Measurements from ENCODE around the gene KRTAP5-8.
"Not testable (repeated sequence)": the region's sequence is repeated elsewhere in the genome, so short reads cannot be mapped to it uniquely, and the experiment has no call there.

KRTAP5-8 gene

DNA sequence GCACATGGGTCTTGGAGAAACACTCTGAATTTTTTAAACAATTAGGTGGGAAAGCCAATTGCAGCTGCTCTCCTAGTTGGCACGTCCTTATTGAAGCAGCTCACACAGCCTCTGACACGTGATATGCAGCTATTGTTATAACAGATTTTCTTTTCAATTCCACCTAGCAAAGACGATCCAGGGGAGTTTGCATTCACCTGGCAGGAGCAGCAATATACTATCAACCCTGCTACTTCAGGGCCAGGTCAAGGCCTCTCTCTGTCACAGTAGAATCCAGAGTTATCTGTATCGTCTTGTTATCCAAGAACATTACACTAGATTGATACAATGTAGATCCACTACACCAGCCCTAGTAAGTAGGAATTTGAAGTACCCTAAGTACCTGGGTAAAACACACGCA is 36.6 kb downstream of the KRTAP5-8 start:
- DNase-seq (ENCODE audit: low spot score) = no peak

DNA sequence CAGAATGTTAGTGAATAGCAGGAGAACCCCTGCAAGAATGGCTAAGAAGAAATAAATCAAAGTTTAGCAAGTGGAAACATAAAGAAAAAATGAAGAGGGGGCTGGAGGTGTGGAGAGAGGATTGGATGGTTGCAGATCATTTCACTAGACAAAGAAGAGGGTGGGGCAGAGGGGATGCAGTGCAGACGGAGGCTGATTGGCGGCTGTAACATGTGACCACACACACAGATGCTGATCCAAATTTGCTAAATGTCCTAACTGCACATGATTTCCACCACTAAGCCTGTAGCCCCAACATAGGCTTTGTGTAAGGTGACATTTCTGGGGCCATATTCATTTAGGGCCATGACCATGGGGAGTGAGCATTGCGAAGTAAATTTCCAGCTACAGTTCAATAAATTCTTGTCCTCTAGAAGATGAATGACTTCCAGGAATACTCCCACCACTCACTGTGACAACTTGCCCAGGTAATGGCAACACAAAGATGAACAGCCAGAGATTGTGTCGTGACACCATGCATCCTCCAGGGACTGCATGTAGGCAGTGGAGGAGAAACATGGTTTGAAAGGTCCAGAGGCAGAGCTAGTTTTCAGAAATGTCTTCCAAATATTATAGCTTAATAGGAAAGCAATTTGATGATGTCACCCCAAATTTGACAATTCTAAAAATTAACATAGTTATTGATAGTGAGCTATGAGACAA is 38.0 kb downstream of the KRTAP5-8 start:
- no peak for DNase-seq (ENCODE audit: low spot score)

DNA sequence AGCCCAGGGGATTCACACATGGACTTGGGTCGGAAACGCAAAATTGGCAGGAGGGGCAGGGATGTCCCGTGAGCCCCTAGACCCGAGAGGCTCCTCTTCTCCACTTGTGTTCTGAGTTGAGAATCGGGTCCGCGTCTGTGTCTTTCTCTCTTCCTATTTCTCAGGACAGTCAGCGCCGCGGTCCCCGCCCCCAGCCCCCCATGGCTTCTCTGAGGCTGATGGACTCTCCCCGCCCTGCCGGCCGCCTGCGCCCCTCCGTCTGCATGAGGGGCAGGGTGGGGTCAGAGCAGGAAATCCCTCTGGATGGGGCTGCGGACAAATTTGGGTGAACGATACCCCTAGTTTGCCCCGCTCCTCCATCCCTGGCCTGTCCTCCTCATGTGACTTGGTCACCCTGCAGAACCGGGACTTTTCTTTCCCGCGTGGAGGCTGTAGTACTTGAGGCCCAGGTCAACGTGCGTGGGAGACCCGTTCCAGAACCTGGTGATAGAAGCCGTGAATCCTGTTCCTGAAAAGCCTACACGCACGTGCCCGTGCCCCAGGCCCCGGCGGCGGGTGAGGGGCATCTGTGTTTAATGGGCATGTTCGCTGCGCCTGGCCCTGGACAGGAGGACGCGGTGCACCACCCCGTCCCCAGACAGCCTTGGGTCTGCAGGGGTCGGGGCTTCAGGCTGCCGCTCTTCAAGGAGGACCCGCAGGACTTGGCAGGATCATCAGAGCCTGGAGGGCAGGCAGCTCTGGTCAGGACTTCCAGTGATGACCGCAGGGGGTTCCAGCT is 39.1 kb downstream of the KRTAP5-8 start:
- not testable (repeated sequence) for DNase-seq (ENCODE audit: low spot score)

DNA sequence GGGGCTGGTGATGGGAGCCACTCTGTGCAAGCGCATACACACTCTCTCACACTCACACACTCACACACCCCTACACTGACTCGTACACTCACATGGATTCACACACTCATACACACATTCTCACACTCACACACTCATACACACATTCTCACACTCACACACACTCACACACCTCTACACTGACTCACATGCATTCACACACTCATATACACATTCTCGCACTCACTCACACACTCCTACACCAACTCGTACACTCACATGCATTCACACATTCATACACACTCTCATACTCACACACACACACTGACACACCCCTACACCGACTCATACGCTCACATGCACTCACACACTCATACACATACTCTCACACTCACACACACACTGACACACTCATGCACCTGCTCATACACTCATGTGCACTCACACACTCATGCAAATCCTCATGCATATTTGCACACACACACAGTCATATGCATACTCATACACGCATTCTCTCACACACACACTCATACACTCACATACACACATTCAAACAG is 39.7 kb downstream of the KRTAP5-8 start:
- no peak for DNase-seq (ENCODE audit: low spot score)

DNA sequence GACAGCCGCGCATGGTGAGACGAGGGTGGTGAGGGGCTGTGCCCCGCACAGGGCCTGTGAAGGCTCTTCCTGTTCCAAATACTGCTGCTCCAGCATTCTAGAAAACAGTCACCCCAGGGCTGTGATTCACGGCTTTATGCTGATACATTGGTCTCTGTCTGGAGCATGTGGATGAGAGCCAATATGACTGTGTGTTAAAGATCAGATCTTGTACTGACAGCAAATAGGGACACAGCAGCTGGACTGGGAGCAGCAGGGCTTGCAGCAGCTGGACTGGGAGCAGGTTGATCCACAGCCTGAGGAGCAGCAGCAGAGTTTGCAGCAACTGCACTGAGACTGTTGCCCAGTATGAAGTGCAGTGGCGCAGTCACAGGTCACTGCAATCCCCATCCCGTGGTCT is 41.7 kb downstream of the KRTAP5-8 start:
- DNase-seq (ENCODE audit: low spot score) = not testable (repeated sequence)

DNA sequence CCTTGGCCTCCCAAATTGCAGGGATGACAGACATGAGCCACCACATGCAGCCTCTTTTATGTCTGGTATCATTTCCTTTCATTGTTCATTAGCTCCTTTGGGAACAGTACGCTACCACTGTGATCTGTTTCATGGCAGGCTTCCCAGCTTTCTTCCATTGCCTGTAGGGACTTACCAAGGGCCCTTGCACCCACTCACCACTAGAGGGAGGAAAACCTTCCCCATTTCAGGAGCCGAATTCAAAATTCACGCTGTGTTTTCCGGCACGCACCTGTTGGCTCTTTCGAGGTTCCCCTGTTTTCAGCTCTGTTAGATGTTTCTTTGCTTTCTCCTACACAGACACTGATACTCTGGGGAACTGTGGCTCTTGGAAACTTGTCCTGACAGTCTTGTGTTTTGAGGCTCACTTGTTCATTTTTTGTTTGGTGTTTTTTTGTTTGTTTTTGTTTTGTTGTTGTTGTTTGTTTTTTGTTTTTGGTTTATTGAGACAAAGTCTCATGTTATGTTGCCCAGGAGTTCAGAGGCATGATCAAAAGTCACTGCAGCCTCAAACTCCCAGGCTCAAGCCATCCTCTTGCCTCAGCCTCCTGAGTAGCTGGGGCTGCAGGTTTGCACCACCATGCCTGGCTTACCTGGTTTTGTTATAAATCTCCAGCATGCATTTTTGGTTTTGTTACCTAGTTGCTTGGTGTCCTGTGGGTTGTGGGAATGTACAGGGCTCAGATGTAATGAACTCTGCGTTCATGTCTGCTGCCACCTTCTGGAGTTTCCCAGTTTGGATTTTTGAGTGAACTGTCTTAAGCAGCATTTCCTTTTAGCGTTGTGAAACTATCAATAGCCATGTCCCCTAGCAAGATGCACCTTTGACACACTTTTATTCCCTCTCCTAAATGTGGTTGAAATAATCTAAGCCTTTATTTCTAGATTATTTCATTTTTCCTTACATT is 42.5 kb downstream of the KRTAP5-8 start:
- DNase-seq (ENCODE audit: low spot score) = peak; percentile 89

DNA sequence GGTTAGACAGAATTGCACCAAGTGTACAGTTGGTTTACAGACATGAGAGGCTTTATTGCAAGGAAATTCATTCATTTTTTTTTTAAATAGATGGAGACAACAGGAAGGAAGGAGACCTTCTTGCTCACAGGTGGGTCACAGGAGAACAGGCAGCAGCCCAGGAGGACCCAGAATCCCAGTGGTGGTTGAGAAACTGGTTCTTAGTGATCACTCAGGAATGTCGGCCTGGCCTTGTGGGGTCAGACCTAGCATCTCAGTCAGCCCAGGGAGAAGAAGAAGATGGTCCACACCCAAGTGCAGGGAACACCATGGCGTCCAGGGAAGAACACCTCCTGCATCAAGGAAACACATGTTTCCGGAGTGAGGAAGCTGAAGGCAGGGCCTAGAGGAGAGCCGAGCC is 44.0 kb downstream of the KRTAP5-8 start:
- DNase-seq (ENCODE audit: low spot score) = no peak

DNA sequence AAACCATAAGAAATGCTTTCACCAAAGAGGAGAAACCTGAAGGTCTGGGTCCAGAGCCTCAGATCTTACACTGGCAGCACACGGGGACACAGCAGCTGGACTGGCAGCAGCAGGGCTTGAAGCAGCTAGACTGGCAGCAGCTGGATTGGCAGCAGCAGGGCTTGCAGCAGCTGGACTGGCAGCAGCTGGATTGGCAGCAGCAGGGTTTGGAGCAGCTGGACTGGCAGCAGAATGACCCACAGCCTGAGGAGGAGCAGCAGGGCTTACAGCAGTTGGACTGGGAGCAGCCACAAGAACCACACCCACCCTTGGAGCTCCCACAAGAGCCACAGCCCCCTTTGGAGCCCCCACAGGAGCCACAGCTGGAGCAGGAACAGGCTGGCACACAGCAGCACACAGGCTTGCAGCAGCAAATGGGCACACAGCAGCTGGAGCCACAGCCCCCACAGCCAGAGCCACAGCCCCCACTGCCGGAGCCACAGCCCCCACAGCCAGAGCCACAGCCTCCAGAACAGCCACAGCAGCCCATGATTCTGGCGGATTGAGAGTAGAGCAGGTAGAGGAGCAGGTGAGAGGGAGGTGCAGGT is 44.6 kb downstream of the KRTAP5-8 start, which contains the start of gene KRTAP5-11:
KRTAP5-11 (minus strand) TSS at position 567 of the 587 bp plus-strand sequence; CDS start at position 529, 38 bp downstream.
- DNase-seq (ENCODE audit: low spot score) = no peak

DNA sequence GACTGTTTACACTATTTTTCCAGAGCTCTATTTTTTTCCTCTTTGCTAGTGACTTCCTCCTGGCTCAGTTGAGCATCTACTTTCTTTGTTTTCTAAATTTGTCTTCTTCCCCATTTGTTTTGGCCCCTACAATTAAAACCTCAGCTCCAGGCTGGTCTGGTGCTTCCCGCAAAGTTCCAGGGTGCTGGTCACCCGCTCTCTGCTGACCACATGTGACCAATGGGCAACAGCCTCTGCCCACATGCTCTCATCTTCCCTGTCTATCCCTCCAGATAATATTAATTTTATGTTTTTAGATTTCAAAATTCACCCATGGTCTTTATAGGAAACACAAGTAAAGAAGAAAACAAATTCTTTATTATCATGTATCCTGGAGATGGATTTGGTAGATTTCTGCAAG is 45.1 kb downstream of the KRTAP5-8 start:
- not testable (repeated sequence) for DNase-seq (ENCODE audit: low spot score)

DNA sequence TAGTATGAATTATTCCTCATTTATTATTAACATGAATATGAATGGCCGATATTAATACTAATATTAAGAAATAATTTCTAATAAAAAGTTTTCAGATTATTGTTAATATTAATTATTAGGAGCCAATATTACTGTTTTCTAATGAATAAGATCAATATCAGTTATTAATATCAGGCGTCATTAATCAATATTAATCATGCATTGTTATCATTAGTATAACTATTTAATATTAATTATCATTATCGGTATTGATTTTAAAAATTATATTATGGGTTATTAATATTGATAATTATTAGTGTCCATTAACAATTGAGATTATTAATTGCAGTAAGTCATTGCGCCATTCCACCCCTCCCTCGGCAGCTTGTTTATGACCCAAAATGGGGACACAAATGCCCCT is 47.8 kb downstream of the KRTAP5-8 start:
- DNase-seq (ENCODE audit: low spot score) = not testable (repeated sequence)

DNA sequence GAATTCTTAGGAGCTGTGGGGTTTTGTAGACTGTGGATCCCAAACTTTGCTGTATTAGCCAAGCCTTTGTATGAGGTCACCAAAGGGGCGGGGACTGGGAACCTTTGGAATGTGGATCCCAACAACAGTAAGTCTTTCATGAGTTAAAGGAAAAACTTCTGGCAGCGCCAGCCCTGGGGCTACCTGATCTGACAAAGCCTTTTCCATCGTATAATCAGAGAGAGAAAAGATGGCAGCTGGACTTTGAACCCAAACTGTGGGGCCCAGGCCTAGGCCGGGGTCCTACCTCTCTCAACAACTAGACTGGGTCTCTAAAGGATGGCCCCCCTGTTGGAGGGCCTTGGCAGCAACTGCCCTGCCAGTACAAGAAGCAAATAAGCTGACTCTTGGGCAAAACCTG is 50.5 kb downstream of the KRTAP5-8 start:
- DNase-seq (ENCODE audit: low spot score) = not testable (repeated sequence)

Data from GM03348 (cell line).